Loucy (cell line): Measurements from ENCODE around the gene KCNA2.

ENCODE experiments used
- CTCF ChIP-seq: fragments of 200-600 bp; sonication (generic); conservative IDR thresholded peaks from 2 replicates; pipeline ENCODE4 v1.5.1; 2014; ENCODE audit warnings: mild to moderate bottlenecking, antibody characterized with exemption, low read length
- EZH2phosphoT487 ChIP-seq: fragments of 200-600 bp; IDR thresholded peaks from 2 replicates; pipeline ENCODE4 v1.6.1; 2018; ENCODE audit warnings: antibody characterized with exemption, mild to moderate bottlenecking, moderate library complexity, borderline replicate concordance

- TF ChIP-seq CTCF (no peak), EZH2phosphoT487 (no peak)
Observed at GRCh38 chr1:110645211-110645610, 39.1 kb upstream of the KCNA2 start.
